DMS114 treated with DMSO at 0.1 percent for 48 hours (cell line): ENCODE data around the gene TAS1R2.

Source experiments
- DNase-seq: peaks from one replicate; lab custom pipeline; 2025; ENCODE audit not compliant: unreplicated experiment; lab: John Stamatoyannopoulos, UW

The TAS1R2 gene

GRCh38 chr1:18823438-18823837 is 36.0 kb downstream of the TAS1R2 start:
- DNase-seq: no peak

GRCh38 chr1:18820791-18821641 is 38.4 kb downstream of the TAS1R2 start:
- DNase-seq: peak; percentile 24

- no peak for DNase-seq
Observed at GRCh38 chr1:18819986-18820790, 39.3 kb downstream of the TAS1R2 start.

GRCh38 chr1:18819203-18819602 is 40.3 kb downstream of the TAS1R2 start:
- DNase-seq: no peak

- DNase-seq: no peak
Observed at GRCh38 chr1:18817795-18818435, 41.5 kb downstream of the TAS1R2 start.

- no peak for DNase-seq
Observed at GRCh38 chr1:18817316-18817715, 42.1 kb downstream of the TAS1R2 start.

GRCh38 chr1:18816808-18817207 is 42.7 kb downstream of the TAS1R2 start:
- no peak for DNase-seq

- no peak for DNase-seq
Observed at GRCh38 chr1:18814874-18815531, 44.5 kb downstream of the TAS1R2 start.

- no peak for DNase-seq
Observed at GRCh38 chr1:18814425-18814824, 45.0 kb downstream of the TAS1R2 start.

- DNase-seq: no peak
Observed at GRCh38 chr1:18812453-18812939, 47.0 kb downstream of the TAS1R2 start.

GRCh38 chr1:18811733-18812452 is 47.6 kb downstream of the TAS1R2 start:
- DNase-seq: no peak

- no peak for DNase-seq
Observed at GRCh38 chr1:18809953-18810899, 49.2 kb downstream of the TAS1R2 start.

- DNase-seq: no peak
Observed at GRCh38 chr1:18808550-18808949, 50.9 kb downstream of the TAS1R2 start.

- no peak for DNase-seq
Observed at GRCh38 chr1:18807334-18808063, 52.0 kb downstream of the TAS1R2 start.

GRCh38 chr1:18805925-18806849 is 53.3 kb downstream of the TAS1R2 start:
- DNase-seq: no peak

- DNase-seq: no peak
Observed at GRCh38 chr1:18805150-18805879, 54.1 kb downstream of the TAS1R2 start.

GRCh38 chr1:18803851-18804250 is 55.6 kb downstream of the TAS1R2 start:
- no peak for DNase-seq
